H54 (cell line): ENCODE measurements around the gene BDKRB2.

Experiments used
- DNase-seq: peaks from one replicate; pipeline ENCODE4 v3.0.0; 2011; ENCODE audit warnings: low spot score, mixed read lengths; ENCODE audit not compliant: insufficient read length
- FAIRE-seq: peaks from 3 replicates; lab custom pipeline; 2011; peaks lifted over from hg19 to GRCh38; lab: Jason Lieb, UNC
- POLR2A ChIP-seq: IDR thresholded peaks from 2 replicates; pipeline ENCODE4 v1.6.1; 2011; ENCODE audit warnings: low read depth, mild to moderate bottlenecking, low read length

The BDKRB2 gene

GRCh38 chr14:96204151-96205058, at the start of gene BDKRB2:
TSS of gene BDKRB2 (plus strand) at chr14:96204839. CDS start at chr14:96237108, 32,269 bp downstream.
- peak; percentile 97 for DNase-seq
- peak; percentile 48; the same call in 1 of the 2 replicates for TF ChIP-seq POLR2A
- FAIRE-seq, result peak; percentile 76

GRCh38 chr14:96154900-96155299, 49.7 kb upstream of the BDKRB2 start:
- DNase-seq, result no peak
- no peak for FAIRE-seq
- no peak for TF ChIP-seq POLR2A

- no peak for FAIRE-seq
- DNase-seq, result no peak
- TF ChIP-seq POLR2A, result no peak
These were observed 47.6 kb upstream of the BDKRB2 start for GRCh38 chr14:96156804-96157760.

- FAIRE-seq, result no peak
- no peak for DNase-seq
- TF ChIP-seq POLR2A, result no peak
These were observed 45.9 kb upstream of the BDKRB2 start for GRCh38 chr14:96158735-96159134.

- FAIRE-seq, result no peak
- TF ChIP-seq POLR2A, result no peak
- no peak for DNase-seq
These were observed 44.3 kb upstream of the BDKRB2 start for GRCh38 chr14:96160076-96160912.

- TF ChIP-seq POLR2A, result no peak
- FAIRE-seq (no peak), DNase-seq (no peak)
These were observed 43.7 kb upstream of the BDKRB2 start for GRCh38 chr14:96160913-96161310.

- TF ChIP-seq POLR2A, result no peak
- no peak for FAIRE-seq
- no peak for DNase-seq
These were observed 43.0 kb upstream of the BDKRB2 start for GRCh38 chr14:96161636-96162035.

- DNase-seq (no peak), FAIRE-seq (no peak)
- TF ChIP-seq POLR2A, result no peak
These were observed 42.4 kb upstream of the BDKRB2 start for GRCh38 chr14:96162265-96162664.

- FAIRE-seq (no peak), DNase-seq (no peak)
- no peak for TF ChIP-seq POLR2A
These were observed 41.9 kb upstream of the BDKRB2 start for GRCh38 chr14:96162741-96163140.

- TF ChIP-seq POLR2A, result no peak
- DNase-seq (no peak), FAIRE-seq (no peak)
These were observed 39.7 kb upstream of the BDKRB2 start for GRCh38 chr14:96164861-96165490.

GRCh38 chr14:96165493-96166436, 38.9 kb upstream of the BDKRB2 start:
- FAIRE-seq (no peak), DNase-seq (no peak)
- TF ChIP-seq POLR2A, result no peak
